Stomach smooth muscle (tissue), 2 donors: ENCODE measurements around the gene RACGAP1.

Source experiments
- H3K27ac ChIP-seq: one replicate; pipeline ENCODE4 v1.7.0; 2013; ENCODE audit warnings: mild to moderate bottlenecking, low read length, inconsistent platforms
- H3K27me3 ChIP-seq, 2 donors: one replicate each; pipeline ENCODE4 v1.7.0; 2013; ENCODE audit warnings: low read length in 2 of 2; ENCODE audit not compliant: insufficient read depth in 2 of 2, control insufficient read depth in 1 of 2
- H3K36me3 ChIP-seq, 2 donors: one replicate each; pipeline ENCODE4 v1.7.0; 2013; ENCODE audit warnings: low read length in 2 of 2; ENCODE audit not compliant: control insufficient read depth in 2 of 2, insufficient read depth in 2 of 2
- H3K4me1 ChIP-seq: one replicate; pipeline ENCODE4 v1.7.0; 2013; ENCODE audit warnings: low read length; ENCODE audit not compliant: control insufficient read depth, insufficient read depth
- H3K4me3 ChIP-seq, 2 donors: one replicate each; pipeline ENCODE4 v1.7.0; 2013; ENCODE audit warnings: low read length in 2 of 2
- H3K9ac ChIP-seq, 2 donors: one replicate each; pipeline ENCODE4 v1.7.0; 2013; ENCODE audit warnings: low read length in 2 of 2, mild to moderate bottlenecking in 1 of 2
- H3K9me3 ChIP-seq, 2 donors: one replicate each; pipeline ENCODE4 v1.7.0; 2013; ENCODE audit warnings: low read length in 2 of 2; ENCODE audit not compliant: control insufficient read depth in 2 of 2
- donor health status: healthy.
- donor health status: Pancreatic carcinoma.

The RACGAP1 gene

GRCh38 chr12:49984476-49985359 lies 40.6 kb downstream of the RACGAP1 start:
- Histone ChIP-seq H3K4me1 (peaks cover 22% of the 10 kb centered on the region), H3K27me3 (no peaks in the 10 kb centered on the region), H3K36me3 (no peaks in the 10 kb centered on the region), H3K4me3 (no peak overlapping the region), H3K27ac (no peak overlapping the region), H3K9ac (no peak overlapping the region), H3K9me3 (no peaks in the 10 kb centered on the region)

GRCh38 chr12:49983892-49984291 lies 41.4 kb downstream of the RACGAP1 start:
- Histone ChIP-seq H3K36me3 (no peaks in the 10 kb centered on the region), H3K9me3 (no peaks in the 10 kb centered on the region), H3K4me1 (peaks cover 22% of the 10 kb centered on the region), H3K27me3 (no peaks in the 10 kb centered on the region), H3K9ac (peak overlapping the region in 1 of 2 donors; percentile 36), H3K4me3 (peak overlapping the region in 1 of 2 donors; percentile 29), H3K27ac (no peak overlapping the region)

- Histone ChIP-seq H3K9me3 (no peaks in the 10 kb centered on the region), H3K36me3 (no peaks in the 10 kb centered on the region), H3K27me3 (no peaks in the 10 kb centered on the region), H3K4me3 (no peak overlapping the region), H3K9ac (no peak overlapping the region), H3K4me1 (peaks cover 22% of the 10 kb centered on the region), H3K27ac (no peak overlapping the region)
Observed at GRCh38 chr12:49982246-49983087, 42.8 kb downstream of the RACGAP1 start.

- H3K9ac ChIP-seq, result no peak overlapping the region
- H3K27ac ChIP-seq, result no peak overlapping the region
- peaks cover 19% of the 10 kb centered on the region for H3K4me1 ChIP-seq
Observed at GRCh38 chr12:49980501-49981349, 44.6 kb downstream of the RACGAP1 start.

GRCh38 chr12:49979791-49980190 lies 45.5 kb downstream of the RACGAP1 start:
- Histone ChIP-seq H3K4me1 (peaks cover 28% of the 10 kb centered on the region), H3K4me3 (no peak overlapping the region), H3K9ac (no peak overlapping the region), H3K27me3 (no peaks in the 10 kb centered on the region), H3K9me3 (no peaks in the 10 kb centered on the region), H3K27ac (no peak overlapping the region), H3K36me3 (no peaks in the 10 kb centered on the region)

More at GRCh38 chr12:49980501-49981349, 44.6 kb downstream of the RACGAP1 start:
- no peaks in the 10 kb centered on the region for H3K27me3 ChIP-seq
- H3K4me3 ChIP-seq, result no peak overlapping the region
- H3K36me3 ChIP-seq, result no peaks in the 10 kb centered on the region
- no peaks in the 10 kb centered on the region for H3K9me3 ChIP-seq

GRCh38 chr12:49979016-49979586 lies 46.2 kb downstream of the RACGAP1 start:
- peaks cover 28% of the 10 kb centered on the region for H3K4me1 ChIP-seq
- no peak overlapping the region for H3K27ac ChIP-seq
- H3K4me3 ChIP-seq, result no peak overlapping the region
- no peaks in the 10 kb centered on the region for H3K27me3 ChIP-seq
- H3K9me3 ChIP-seq, result no peaks in the 10 kb centered on the region
- no peak overlapping the region for H3K9ac ChIP-seq
- no peaks in the 10 kb centered on the region for H3K36me3 ChIP-seq

- H3K9ac ChIP-seq, result no peak overlapping the region
- no peaks in the 10 kb centered on the region for H3K27me3 ChIP-seq
- no peak overlapping the region for H3K4me3 ChIP-seq
- peaks cover 25% of the 10 kb centered on the region for H3K4me1 ChIP-seq
- no peak overlapping the region for H3K27ac ChIP-seq
- no peaks in the 10 kb centered on the region for H3K36me3 ChIP-seq
- no peaks in the 10 kb centered on the region for H3K9me3 ChIP-seq
Observed at GRCh38 chr12:49978125-49978524, 47.2 kb downstream of the RACGAP1 start.

- H3K36me3 ChIP-seq, result no peaks in the 10 kb centered on the region
- H3K9ac ChIP-seq, result no peak overlapping the region
- no peaks in the 10 kb centered on the region for H3K27me3 ChIP-seq
- peaks cover 20% of the 10 kb centered on the region for H3K4me1 ChIP-seq
- no peak overlapping the region for H3K27ac ChIP-seq
- H3K9me3 ChIP-seq, result no peaks in the 10 kb centered on the region
- no peak overlapping the region for H3K4me3 ChIP-seq
Observed at GRCh38 chr12:49976557-49976956, 48.7 kb downstream of the RACGAP1 start.

GRCh38 chr12:49975318-49975761 lies 50.0 kb downstream of the RACGAP1 start:
- peak overlapping the region; percentile 64 for H3K27ac ChIP-seq
- H3K9me3 ChIP-seq, result no peaks in the 10 kb centered on the region
- H3K27me3 ChIP-seq, result no peaks in the 10 kb centered on the region
- peaks cover 20% of the 10 kb centered on the region for H3K4me1 ChIP-seq
- no peaks in the 10 kb centered on the region for H3K36me3 ChIP-seq
- H3K9ac ChIP-seq, result peak overlapping the region; percentile 31 to 42
- H3K4me3 ChIP-seq, result peak overlapping the region; percentile 21 to 40
